HG03520 (cell line): Measurements from ENCODE around the gene XPR1.

Experiments used
- ATAC-seq: cut with Tn5 transposase; IDR thresholded peaks from one replicate; pipeline ENCODE4 v1.9.1; 2021; ENCODE audit warnings: mild to moderate bottlenecking, moderate library complexity; ENCODE audit not compliant: unreplicated experiment

XPR1 gene

DNA sequence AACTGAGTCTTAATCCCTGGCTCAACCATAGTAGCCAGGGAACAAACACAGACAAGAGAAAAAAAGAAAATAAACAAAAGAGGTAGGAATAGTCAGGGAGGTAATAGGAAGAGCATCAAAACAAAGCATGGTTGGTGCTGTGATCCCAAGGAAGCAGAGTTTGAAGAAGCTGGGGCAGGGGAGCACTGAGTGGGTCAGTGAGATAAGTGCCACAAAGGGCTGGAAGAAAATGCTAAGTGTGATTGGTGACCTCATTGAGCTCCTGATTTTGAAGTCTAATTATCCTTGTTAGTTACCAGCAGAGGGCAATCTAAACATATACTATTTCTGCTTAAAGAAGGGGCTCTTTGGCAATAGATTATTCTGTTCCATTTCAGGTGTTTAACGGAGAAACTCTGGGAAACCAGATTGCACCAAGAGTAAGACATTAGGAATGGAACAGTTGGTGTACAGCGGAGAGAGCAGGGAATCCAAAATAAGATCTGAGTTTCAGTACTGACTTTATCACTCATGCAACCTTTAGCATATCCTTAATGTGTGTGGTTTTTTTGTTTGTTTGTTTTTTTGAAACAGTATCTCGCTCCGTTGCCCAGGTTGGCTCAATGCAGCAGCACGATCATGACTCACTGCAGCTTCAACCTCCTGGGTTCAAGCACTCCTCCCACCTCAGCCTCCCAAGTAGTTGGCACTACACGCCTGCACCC is 250.1 kb downstream of the XPR1 start:
- no peak for ATAC-seq

DNA sequence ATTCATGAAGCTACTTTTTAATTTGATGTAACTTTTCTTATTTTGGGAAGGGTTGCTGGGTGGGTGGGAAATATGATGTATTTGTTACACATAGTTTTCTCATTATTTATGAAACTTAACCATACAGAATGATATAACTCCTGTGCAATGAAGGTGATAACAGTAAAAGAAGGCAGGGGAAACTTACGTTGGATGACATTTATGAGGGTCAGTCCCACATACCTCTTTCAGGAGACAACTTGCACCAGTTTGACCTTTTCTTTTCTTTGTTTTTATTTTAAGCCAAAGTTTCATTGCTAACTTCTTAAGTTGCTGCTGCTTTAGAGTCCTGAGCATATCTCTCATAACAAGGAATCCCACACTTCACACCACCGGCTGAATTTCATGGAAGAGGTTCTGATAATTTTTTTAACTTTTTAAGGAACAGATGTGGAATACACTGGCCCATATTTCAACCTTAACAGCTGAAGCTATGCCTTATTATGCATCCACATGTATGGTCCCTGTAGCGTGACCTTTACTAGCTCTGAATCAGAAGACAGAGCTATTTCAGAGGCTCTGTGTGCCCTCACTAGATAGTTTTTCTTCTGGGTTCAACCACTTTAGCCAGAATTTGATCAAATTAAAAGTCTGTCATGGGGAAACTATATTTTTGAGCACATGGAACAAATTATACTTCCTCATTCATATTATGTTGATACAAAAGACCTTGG is 252.9 kb downstream of the XPR1 start:
- ATAC-seq: no peak

DNA sequence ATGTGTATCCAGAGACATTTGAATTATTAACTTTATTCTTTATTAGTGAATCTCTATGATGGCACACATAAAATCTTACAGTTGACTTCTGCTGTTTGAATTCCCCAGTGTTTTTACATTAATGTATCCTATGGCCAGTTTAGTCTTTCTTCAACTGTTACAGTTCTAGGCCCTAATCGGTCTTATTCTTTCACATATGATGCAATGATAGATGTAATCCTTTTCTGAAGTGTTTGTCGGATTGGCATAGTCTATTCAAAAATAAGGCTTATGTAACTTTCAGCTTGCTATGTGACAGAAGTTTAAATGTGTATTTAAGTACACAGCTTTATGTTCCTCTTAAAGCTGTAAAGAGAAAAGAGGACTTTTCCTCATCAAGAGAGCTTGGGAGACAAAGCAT is 254.5 kb downstream of the XPR1 start:
- no peak for ATAC-seq

- ATAC-seq: no peak
Observed at GRCh38 chr1:180887841-180888240, 256.0 kb downstream of the XPR1 start.

GRCh38 chr1:180888870-180889269 is 257.0 kb downstream of the XPR1 start:
- ATAC-seq: no peak

GRCh38 chr1:180889325-180889724 is 257.5 kb downstream of the XPR1 start:
- no peak for ATAC-seq

- no peak for ATAC-seq
Observed at GRCh38 chr1:180892272-180892671, 260.4 kb downstream of the XPR1 start.

GRCh38 chr1:180892675-180893074 is 260.9 kb downstream of the XPR1 start:
- no peak for ATAC-seq

GRCh38 chr1:180893614-180894013 is 261.8 kb downstream of the XPR1 start:
- ATAC-seq: no peak

DNA sequence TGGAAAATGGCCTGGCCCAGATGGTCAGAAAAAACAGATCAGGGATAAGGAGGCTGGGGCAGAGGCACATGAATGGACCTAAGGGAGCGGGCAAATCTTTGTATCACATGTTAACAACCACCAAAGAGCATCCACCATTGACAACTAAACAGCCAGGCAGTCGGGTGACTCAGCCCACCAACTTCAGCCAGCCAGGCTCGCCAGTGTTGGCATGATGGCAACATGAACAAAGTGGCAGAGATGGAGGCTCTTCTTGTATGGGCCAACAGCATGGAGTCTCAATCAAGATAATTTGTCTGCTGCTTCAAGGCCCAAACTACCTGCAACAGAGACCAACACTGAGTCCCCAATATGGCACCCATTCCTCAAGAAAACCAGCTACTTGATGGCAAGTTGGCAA is 264.3 kb downstream of the XPR1 start:
- ATAC-seq: no peak

DNA sequence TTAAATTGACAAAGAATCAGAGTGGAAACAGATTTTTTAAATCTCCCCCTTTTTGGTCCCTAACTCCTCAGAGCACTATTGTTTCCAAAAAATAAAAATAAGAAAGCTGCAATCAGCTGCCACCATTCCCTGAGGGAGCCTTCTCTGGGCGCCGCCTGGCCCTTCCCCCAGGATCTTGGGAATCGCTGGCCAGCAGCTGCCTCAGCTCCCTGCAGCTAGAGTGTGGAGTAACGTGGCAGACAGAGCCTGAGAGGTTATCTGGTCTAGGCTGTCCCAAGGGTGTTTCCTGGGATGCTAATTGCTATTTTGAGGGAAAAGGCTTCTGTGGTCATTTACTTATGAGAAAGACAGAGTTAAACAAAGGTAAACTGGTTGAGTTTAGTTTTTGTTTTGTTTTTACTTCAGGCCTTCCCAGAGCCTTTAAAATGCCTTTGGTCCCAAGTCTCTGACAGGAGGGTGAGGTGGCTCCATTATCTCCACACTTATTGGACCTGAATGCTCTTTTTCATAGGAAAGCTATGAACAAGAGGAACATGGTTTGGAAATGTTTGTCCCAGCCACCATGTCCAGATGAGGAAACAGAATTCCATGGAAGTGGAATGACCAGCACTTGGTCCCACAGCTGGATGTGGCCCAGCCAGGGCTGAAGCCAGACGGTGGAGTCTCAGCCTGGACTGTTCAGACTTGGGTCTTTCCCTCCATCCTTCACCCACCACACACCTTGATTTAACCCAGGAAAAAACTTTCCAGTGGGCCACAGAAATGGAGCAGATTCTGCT is 266.8 kb downstream of the XPR1 start:
- ATAC-seq: no peak

DNA sequence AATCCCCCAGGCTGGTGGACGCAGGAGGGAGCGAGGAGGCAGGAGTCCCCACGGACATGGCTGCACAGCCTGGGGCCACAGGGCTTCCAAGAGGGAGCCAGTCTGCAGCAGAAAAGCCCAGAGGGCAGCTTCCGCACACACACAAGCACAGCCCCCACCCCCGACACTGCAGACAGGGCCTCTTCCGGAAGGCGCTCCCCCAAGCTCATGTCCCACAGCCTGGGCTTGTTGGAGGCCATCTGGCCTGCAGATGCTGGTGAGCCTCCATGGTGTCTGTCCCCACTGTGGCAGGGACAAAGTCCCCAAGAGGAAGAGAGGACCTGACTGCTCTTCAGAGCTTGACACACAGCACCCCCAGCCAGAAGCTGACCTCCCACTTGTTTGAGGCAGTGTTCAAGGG is 267.4 kb downstream of the XPR1 start:
- no peak for ATAC-seq

DNA sequence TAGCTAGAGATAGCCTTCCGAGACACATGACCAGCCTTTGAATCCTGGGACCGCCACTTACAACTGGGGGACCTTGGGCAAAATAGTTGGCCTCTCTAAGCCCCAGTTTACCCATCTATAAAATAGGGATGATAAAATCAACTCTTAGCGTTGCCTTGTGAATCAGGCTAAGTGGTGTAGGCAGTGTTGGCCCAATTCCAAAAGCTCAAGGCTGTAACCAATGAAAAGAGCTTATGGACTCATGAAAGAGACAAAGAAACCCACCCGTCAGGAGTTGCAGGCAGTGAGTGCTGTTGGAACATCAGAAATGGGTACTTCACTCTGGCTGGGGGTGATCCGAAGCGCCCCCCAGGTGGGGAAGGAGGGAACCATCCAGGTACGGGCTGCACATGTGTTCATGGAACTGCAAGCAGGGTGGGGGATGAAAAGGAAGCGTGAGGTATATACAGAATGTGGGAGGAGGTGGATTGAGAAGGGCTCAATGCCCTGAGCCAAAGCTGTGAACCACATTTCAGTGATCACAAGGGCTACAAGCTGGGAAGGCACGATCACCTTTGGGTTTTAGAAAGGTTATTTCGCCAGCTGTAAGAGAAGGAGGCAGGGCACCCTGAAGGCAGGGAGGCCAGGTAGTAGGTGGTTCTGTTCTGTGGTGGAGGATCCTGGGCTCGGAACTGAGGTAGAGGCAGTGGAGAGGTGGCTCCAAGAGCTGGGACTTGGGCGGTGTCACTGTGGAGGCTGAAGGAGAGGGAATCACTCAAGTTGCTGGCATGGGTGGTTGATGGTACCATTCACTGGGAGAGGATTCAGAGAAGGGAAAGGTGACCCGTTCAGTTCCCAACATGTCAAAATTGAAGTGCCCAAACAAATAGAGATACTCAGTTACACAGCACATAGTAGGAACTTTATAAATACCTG is 269.5 kb downstream of the XPR1 start:
- ATAC-seq: no peak

DNA sequence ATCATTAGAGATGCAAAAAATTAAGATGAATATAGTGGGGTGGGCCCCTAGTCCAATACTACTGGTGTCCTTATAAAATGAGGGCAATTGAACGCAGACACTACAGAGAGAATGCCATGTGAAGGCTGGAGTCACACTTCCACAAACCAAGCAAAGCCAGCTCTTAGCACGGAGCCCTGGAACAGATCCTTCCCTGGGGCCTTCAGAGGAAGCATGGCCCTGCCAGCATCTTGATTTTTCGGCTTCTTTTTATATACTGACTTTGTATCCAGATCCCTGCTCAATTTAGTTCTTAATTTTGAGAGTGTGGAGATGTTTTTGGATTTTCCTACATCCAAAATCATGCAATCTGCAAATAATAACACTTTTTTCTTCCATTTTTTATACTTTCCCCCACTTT is 270.7 kb downstream of the XPR1 start:
- ATAC-seq: no peak

DNA sequence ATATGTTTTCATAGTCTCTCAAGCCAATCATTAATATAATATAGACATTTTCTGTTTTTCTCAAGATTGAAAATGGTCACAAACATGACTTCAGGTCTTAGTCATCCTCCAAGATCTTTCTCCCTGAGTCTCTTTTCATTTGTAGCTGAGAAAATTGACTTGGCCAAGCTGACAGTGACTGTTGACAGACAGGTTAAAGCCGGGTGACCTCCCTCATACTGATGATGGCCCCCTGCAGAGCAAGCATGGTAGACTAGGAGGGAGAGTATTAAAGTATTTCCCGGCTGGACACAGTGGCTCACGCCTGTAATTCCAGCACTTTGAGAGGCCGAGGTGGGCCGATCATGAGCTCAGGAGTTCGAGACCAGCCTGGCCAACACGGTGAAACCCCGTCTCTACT is 274.1 kb downstream of the XPR1 start:
- no peak for ATAC-seq

- ATAC-seq: no peak
Observed at GRCh38 chr1:180906511-180906910, 274.7 kb downstream of the XPR1 start.

DNA sequence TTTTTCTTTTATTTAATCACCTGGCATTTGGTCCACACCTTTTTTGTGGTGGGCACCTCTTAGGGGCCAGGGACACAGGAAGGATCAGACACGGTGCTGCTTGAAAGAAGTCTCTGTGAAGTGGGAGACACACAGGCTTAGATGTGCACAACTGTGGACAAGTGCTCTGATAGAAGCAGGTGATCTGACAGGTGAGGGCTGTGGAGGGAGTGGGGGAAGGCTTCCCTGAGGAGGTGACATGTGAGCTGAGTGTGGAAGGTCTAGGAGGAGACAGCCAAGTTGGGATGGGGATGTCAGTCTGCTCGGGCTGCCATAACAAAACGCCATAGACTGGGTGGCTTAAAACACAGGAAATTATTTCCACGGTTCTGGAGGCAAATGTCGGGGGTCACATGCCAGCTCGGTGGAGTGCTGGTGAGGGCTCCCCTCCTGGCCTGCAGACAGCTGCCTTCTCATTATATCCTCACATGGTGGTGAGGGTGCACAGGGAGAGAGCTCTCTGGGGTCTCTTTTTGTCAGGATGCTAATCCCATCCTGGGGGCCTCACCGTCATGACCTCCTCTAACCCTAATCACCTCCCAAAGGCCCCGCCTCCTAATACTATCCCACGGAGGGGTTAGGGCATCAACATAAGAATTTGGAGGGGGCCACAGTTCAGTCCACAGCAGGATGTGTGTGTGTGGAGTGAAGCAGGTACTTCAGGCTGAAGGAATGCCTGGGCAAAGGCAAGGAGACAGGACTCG is 275.7 kb downstream of the XPR1 start:
- ATAC-seq: no peak

GRCh38 chr1:180908074-180908765 is 276.4 kb downstream of the XPR1 start:
- ATAC-seq: no peak

DNA sequence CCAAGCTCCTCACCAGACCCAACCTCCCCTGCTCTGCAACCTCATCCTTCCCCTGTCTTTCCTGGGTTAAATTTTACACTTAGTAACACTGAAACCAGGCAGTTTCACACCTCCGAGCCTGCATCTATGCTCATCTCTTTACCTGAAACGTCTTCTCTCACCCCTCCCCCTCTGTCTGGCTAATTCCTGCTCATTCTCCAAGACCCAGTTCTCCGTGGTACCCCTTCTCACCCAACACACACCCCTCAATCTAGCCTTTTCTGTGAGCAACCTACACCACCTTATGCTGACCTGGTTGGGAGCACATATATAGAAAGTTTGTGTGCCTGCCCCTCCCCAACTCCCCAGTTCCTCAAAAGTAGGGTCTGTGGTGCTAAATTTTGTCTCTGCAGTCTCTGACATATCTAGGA is 277.2 kb downstream of the XPR1 start:
- ATAC-seq: no peak
